ENCODE measurements around the gene RPL21.
"Not testable (repeated sequence)": the region's sequence is repeated elsewhere in the genome, so short reads cannot be mapped to it uniquely, and the experiment has no call there.

GRCh38 chr13:27222100-27222499 is 29.3 kb upstream of the RPL21 start:
- not testable (repeated sequence) for TF ChIP-seq POLR2AphosphoS5 (IDR thresholded peaks at IDR 0.05; ENCODE audit: borderline replicate concordance, low read depth, low read length); EZH2 (IDR thresholded peaks at IDR 0.05)
